GM19240 (cell line): ENCODE results near the gene ELMO2.

ENCODE experiments used
- DNase-seq: peaks from one replicate; pipeline ENCODE4 v3.0.0; 2011; ENCODE audit warnings: low spot score; ENCODE audit not compliant: insufficient read length

Gene ELMO2

GRCh38 chr20:46406200-46406985 is at the start of gene ELMO2:
ELMO2 (minus strand) TSS chr20:46406615; CDS start chr20:46394482, 12,133 bp downstream.
- peak; percentile 87 for DNase-seq

- DNase-seq: no peak
Observed at GRCh38 chr20:46455729-46456128, 49.3 kb upstream of the ELMO2 start.

- no peak for DNase-seq
Observed at GRCh38 chr20:46446851-46447250, 40.4 kb upstream of the ELMO2 start.

GRCh38 chr20:46439837-46440236 is 33.4 kb upstream of the ELMO2 start:
- no peak for DNase-seq

- DNase-seq: peak; percentile 32
Observed at GRCh38 chr20:46438156-46438750, 31.8 kb upstream of the ELMO2 start.

- no peak for DNase-seq
Observed at GRCh38 chr20:46435146-46435545, 28.7 kb upstream of the ELMO2 start.

- DNase-seq: no peak
Observed at GRCh38 chr20:46434597-46434996, 28.2 kb upstream of the ELMO2 start.

GRCh38 chr20:46433051-46433450 is 26.6 kb upstream of the ELMO2 start:
- no peak for DNase-seq

- no peak for DNase-seq
Observed at GRCh38 chr20:46430921-46431712, 24.7 kb upstream of the ELMO2 start.

GRCh38 chr20:46427384-46427783 is 21.0 kb upstream of the ELMO2 start:
- no peak for DNase-seq

- no peak for DNase-seq
Observed at GRCh38 chr20:46423882-46424482, 17.6 kb upstream of the ELMO2 start.

- no peak for DNase-seq
Observed at GRCh38 chr20:46423342-46423741, 16.9 kb upstream of the ELMO2 start.

- DNase-seq: no peak
Observed at GRCh38 chr20:46420878-46421277, 14.5 kb upstream of the ELMO2 start.

- DNase-seq: no peak
Observed at GRCh38 chr20:46419882-46420281, 13.5 kb upstream of the ELMO2 start.

GRCh38 chr20:46416839-46417238 is 10.4 kb upstream of the ELMO2 start:
- no peak for DNase-seq

GRCh38 chr20:46416421-46416820 is 10.0 kb upstream of the ELMO2 start:
- DNase-seq: no peak

GRCh38 chr20:46415773-46416172 is 9.4 kb upstream of the ELMO2 start:
- no peak for DNase-seq

- no peak for DNase-seq
Observed at GRCh38 chr20:46414608-46415007, 8.2 kb upstream of the ELMO2 start.

- no peak for DNase-seq
Observed at GRCh38 chr20:46411637-46412036, 5.2 kb upstream of the ELMO2 start.

GRCh38 chr20:46408281-46408731 is 1.9 kb upstream of the ELMO2 start:
- no peak for DNase-seq

- DNase-seq: no peak
Observed at GRCh38 chr20:46407671-46407996, 1.2 kb upstream of the ELMO2 start.
